SK-N-SH treated with all-trans-retinoic acid at 6 μM for 48 hours (cell line): ENCODE measurements around the gene DHRS12.

ENCODE experiments used
- OSR1 ChIP-seq: fragments of 250-450 bp; sonication (Bioruptor Pico); IDR thresholded peaks from 2 replicates; pipeline ENCODE4 v1.8.0; 2022; ENCODE audit warnings: moderate library complexity, mild to moderate bottlenecking, inconsistent platforms
- TCF4 ChIP-seq: fragments of 250-450 bp; sonication (Bioruptor Pico); IDR thresholded peaks from 2 replicates; pipeline ENCODE4 v1.8.0; 2021; ENCODE audit warnings: mild to moderate bottlenecking, moderate library complexity, borderline replicate concordance
- ZFP30 ChIP-seq: fragments of 450-650 bp; formaldehyde crosslinking; IDR thresholded peaks from 2 replicates; pipeline ENCODE4 v1.5.0; 2022; ENCODE audit warnings: mild to moderate bottlenecking, moderate library complexity

- no peak for TF ChIP-seq TCF4
- TF ChIP-seq OSR1 (CRISPR knock-in tag): no peak
- no peak for TF ChIP-seq ZFP30 (CRISPR knock-in tag)
Observed at GRCh38 chr13:51729866-51730553, 74.0 kb downstream of the DHRS12 start.
